ENCODE measurements around the gene KCNQ1.

The KCNQ1 gene

GRCh38 chr11:2889362-2890273 is 444.8 kb downstream of the KCNQ1 start:
- Histone ChIP-seq H3K4me3 (ENCODE audit: low read length in 2 of 2) (no peak overlapping the region), H3K4me1 (ENCODE audit: control insufficient read depth, insufficient read depth, low read length) (peaks cover 52% of the 10 kb centered on the region), H3K36me3 (ENCODE audit: control insufficient read depth in 2 of 2, insufficient read depth in 2 of 2, low read length in 2 of 2) (no peaks in the 10 kb centered on the region), H3K27me3 (ENCODE audit: control insufficient read depth in 1 of 2, insufficient read depth in 2 of 2, low read length in 2 of 2) (no peaks in the 10 kb centered on the region), H3K9ac (ENCODE audit: low read length in 2 of 2) (peak overlapping the region in 1 of 2 donors; percentile 48), H3K27ac (ENCODE audit: low read length) (no peak overlapping the region), H3K9me3 (ENCODE audit: control insufficient read depth in 2 of 2, low read length in 2 of 2) (no peaks in the 10 kb centered on the region)

- H3K4me3 ChIP-seq (ENCODE audit: low read length in 2 of 2): peak overlapping the region in 1 of 2 donors; percentile 15
- H3K27ac ChIP-seq (ENCODE audit: low read length): peak overlapping the region; percentile 41
- peak overlapping the region; percentile 42 to 55 for H3K9ac ChIP-seq (ENCODE audit: low read length in 2 of 2)
- H3K9me3 ChIP-seq (ENCODE audit: control insufficient read depth in 2 of 2, low read length in 2 of 2): no peaks in the 10 kb centered on the region
- no peaks in the 10 kb centered on the region for H3K27me3 ChIP-seq (ENCODE audit: control insufficient read depth in 1 of 2, insufficient read depth in 2 of 2, low read length in 2 of 2)
- peaks cover 46% of the 10 kb centered on the region for H3K4me1 ChIP-seq (ENCODE audit: control insufficient read depth, insufficient read depth, low read length)
- no peaks in the 10 kb centered on the region for H3K36me3 ChIP-seq (ENCODE audit: control insufficient read depth in 2 of 2, insufficient read depth in 2 of 2, low read length in 2 of 2)
Observed at GRCh38 chr11:2890466-2891294, 445.9 kb downstream of the KCNQ1 start.

- peak overlapping the region; percentile 42 for H3K9ac ChIP-seq (ENCODE audit: low read length in 2 of 2)
- no peaks in the 10 kb centered on the region for H3K36me3 ChIP-seq (ENCODE audit: control insufficient read depth in 2 of 2, insufficient read depth in 2 of 2, low read length in 2 of 2)
- H3K9me3 ChIP-seq (ENCODE audit: control insufficient read depth in 2 of 2, low read length in 2 of 2): no peaks in the 10 kb centered on the region
- peak overlapping the region in 1 of 2 donors; percentile 68 for H3K4me3 ChIP-seq (ENCODE audit: low read length in 2 of 2)
- H3K27ac ChIP-seq (ENCODE audit: low read length): peak overlapping the region; percentile 41
- no peaks in the 10 kb centered on the region for H3K27me3 ChIP-seq (ENCODE audit: control insufficient read depth in 1 of 2, insufficient read depth in 2 of 2, low read length in 2 of 2)
- H3K4me1 ChIP-seq (ENCODE audit: control insufficient read depth, insufficient read depth, low read length): peaks cover 40% of the 10 kb centered on the region
Observed at GRCh38 chr11:2891326-2892214, 446.8 kb downstream of the KCNQ1 start.

DNA sequence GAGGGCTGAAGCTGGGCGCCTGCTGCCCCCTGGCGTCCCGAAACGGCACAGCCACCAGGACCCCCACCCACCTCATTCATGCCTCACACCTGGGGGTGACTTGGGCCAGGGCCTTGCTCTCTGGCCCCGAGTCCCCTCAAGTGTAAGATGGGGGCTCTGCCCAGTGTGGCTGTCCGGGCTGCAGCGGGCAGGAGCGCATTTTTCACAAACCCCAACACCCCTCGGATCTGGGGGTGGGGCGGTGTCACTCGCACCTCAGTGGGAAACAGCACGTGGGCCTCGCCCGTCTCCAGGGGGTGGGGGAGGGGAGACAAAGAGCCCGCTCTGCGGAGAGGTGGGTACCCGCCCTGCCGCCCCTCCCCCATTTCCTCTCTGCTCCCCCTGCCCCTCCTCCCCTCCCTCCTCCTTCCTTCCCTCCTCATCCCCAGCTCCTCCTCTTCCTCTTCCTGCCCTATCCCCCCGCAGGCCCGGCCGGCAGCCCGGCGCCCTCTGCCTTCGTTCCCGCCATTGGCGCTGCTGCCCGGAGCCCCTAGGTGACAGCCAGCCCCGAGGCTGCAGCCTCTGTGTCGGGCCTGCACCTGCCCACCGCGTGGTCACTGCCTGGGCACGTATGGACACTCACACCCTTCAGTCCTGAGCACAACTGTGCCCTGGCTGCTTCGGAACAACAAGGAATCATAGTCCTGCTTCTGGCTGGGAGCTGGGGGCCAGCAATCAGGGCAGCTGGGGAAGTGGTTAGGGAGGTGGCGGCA is 447.6 kb downstream of the KCNQ1 start:
- H3K4me1 ChIP-seq (ENCODE audit: control insufficient read depth, insufficient read depth, low read length): peaks cover 36% of the 10 kb centered on the region
- no peaks in the 10 kb centered on the region for H3K27me3 ChIP-seq (ENCODE audit: control insufficient read depth in 1 of 2, insufficient read depth in 2 of 2, low read length in 2 of 2)
- no peak overlapping the region for H3K27ac ChIP-seq (ENCODE audit: low read length)
- no peaks in the 10 kb centered on the region for H3K36me3 ChIP-seq (ENCODE audit: control insufficient read depth in 2 of 2, insufficient read depth in 2 of 2, low read length in 2 of 2)
- peak overlapping the region in 1 of 2 donors; percentile 68 for H3K4me3 ChIP-seq (ENCODE audit: low read length in 2 of 2)
- H3K9ac ChIP-seq (ENCODE audit: low read length in 2 of 2): peak overlapping the region in 1 of 2 donors; percentile 21
- H3K9me3 ChIP-seq (ENCODE audit: control insufficient read depth in 2 of 2, low read length in 2 of 2): no peaks in the 10 kb centered on the region

DNA sequence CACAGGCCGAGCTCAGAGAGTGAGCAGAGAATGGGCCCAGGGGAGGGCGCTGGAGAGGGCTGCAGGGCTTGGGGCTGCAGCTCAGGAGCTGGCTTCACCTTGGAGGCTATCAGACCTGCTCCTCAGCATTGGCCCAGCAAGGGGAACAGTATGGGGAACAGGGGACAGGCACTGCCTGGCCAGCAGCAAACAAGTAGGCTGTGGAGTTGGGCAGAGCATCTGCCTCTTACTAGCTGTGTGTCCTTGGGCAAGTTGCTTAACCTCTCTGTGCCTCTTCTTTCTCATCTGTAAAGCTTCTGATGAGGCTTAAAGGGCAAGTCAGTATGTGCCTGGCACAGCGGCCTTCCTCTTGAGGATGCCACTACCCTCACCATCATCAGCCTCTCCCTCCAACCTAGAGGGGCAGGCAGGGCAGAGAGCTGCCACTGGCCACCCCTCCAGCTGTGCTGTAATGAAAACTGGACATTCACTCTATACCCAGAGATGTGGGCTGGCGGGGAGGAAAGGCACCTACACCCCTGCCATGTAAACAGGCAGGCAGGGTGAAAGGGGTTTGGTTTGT is 448.2 kb downstream of the KCNQ1 start:
- Histone ChIP-seq H3K4me3 (ENCODE audit: low read length in 2 of 2) (peak overlapping the region in 1 of 2 donors; percentile 68), H3K27ac (ENCODE audit: low read length) (no peak overlapping the region), H3K9ac (ENCODE audit: low read length in 2 of 2) (no peak overlapping the region), H3K9me3 (ENCODE audit: control insufficient read depth in 2 of 2, low read length in 2 of 2) (no peaks in the 10 kb centered on the region), H3K36me3 (ENCODE audit: control insufficient read depth in 2 of 2, insufficient read depth in 2 of 2, low read length in 2 of 2) (no peaks in the 10 kb centered on the region), H3K27me3 (ENCODE audit: control insufficient read depth in 1 of 2, insufficient read depth in 2 of 2, low read length in 2 of 2) (no peaks in the 10 kb centered on the region), H3K4me1 (ENCODE audit: control insufficient read depth, insufficient read depth, low read length) (peaks cover 32% of the 10 kb centered on the region)

DNA sequence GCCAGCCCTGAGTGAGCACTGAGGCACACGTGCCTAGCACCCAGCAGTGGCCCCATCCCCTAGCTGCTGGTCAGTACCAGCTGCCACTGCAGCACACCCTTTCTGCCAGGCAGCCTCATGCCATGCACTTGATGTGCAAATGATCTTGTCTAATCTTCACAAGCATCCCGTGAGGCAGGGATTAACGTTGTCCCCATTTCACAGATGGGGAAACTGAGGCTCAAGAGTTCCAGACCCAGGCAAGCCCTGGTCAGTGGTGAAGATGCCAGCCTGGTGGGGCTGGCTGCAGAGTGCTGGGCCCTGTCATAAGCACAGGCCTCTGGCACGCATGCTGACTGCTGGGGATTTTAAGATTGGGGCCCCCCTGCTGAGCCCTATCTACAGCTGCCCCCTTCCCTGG is 449.1 kb downstream of the KCNQ1 start:
- H3K27ac ChIP-seq (ENCODE audit: low read length): no peak overlapping the region
- H3K4me3 ChIP-seq (ENCODE audit: low read length in 2 of 2): no peak overlapping the region
- peaks cover 36% of the 10 kb centered on the region for H3K4me1 ChIP-seq (ENCODE audit: control insufficient read depth, insufficient read depth, low read length)
- no peak overlapping the region for H3K9ac ChIP-seq (ENCODE audit: low read length in 2 of 2)
- no peaks in the 10 kb centered on the region for H3K27me3 ChIP-seq (ENCODE audit: control insufficient read depth in 1 of 2, insufficient read depth in 2 of 2, low read length in 2 of 2)
- no peaks in the 10 kb centered on the region for H3K9me3 ChIP-seq (ENCODE audit: control insufficient read depth in 2 of 2, low read length in 2 of 2)
- H3K36me3 ChIP-seq (ENCODE audit: control insufficient read depth in 2 of 2, insufficient read depth in 2 of 2, low read length in 2 of 2): no peaks in the 10 kb centered on the region

DNA sequence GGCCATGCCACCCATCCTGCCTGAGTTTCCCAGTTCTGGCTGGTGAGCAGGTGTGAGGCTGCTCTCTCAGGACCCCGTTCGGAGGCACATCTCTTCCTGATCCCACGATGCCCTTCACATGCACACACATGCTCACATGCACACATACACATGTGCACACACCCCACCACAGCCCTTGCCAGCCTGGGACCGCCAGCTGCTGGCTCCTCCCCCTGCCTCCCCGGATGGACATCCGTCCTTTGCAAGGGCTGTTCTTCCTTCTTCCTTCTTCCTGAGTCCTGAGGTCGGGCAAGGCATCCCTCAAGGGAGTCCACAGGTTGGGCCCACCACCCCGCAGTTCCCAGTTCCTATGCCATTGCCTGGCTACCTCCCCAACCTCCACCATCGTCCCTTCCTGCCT is 451.2 kb downstream of the KCNQ1 start:
- Histone ChIP-seq H3K27ac (ENCODE audit: low read length) (no peak overlapping the region), H3K9me3 (ENCODE audit: control insufficient read depth in 2 of 2, low read length in 2 of 2) (no peaks in the 10 kb centered on the region)

GRCh38 chr11:2897048-2897447 is 452.2 kb downstream of the KCNQ1 start:
- H3K4me3 ChIP-seq (ENCODE audit: low read length in 2 of 2): no peak overlapping the region
- no peak overlapping the region for H3K9ac ChIP-seq (ENCODE audit: low read length in 2 of 2)
- no peaks in the 10 kb centered on the region for H3K36me3 ChIP-seq (ENCODE audit: control insufficient read depth in 2 of 2, insufficient read depth in 2 of 2, low read length in 2 of 2)
- no peaks in the 10 kb centered on the region for H3K9me3 ChIP-seq (ENCODE audit: control insufficient read depth in 2 of 2, low read length in 2 of 2)
- peaks cover 29% of the 10 kb centered on the region for H3K4me1 ChIP-seq (ENCODE audit: control insufficient read depth, insufficient read depth, low read length)
- no peak overlapping the region for H3K27ac ChIP-seq (ENCODE audit: low read length)
- H3K27me3 ChIP-seq (ENCODE audit: control insufficient read depth in 1 of 2, insufficient read depth in 2 of 2, low read length in 2 of 2): no peaks in the 10 kb centered on the region

More for the DNA sequence above, 451.2 kb downstream of the KCNQ1 start:
- Histone ChIP-seq H3K27me3 (ENCODE audit: control insufficient read depth in 1 of 2, insufficient read depth in 2 of 2, low read length in 2 of 2) (no peaks in the 10 kb centered on the region), H3K4me3 (ENCODE audit: low read length in 2 of 2) (no peak overlapping the region), H3K9ac (ENCODE audit: low read length in 2 of 2) (no peak overlapping the region), H3K36me3 (ENCODE audit: control insufficient read depth in 2 of 2, insufficient read depth in 2 of 2, low read length in 2 of 2) (no peaks in the 10 kb centered on the region), H3K4me1 (ENCODE audit: control insufficient read depth, insufficient read depth, low read length) (peaks cover 32% of the 10 kb centered on the region)

DNA sequence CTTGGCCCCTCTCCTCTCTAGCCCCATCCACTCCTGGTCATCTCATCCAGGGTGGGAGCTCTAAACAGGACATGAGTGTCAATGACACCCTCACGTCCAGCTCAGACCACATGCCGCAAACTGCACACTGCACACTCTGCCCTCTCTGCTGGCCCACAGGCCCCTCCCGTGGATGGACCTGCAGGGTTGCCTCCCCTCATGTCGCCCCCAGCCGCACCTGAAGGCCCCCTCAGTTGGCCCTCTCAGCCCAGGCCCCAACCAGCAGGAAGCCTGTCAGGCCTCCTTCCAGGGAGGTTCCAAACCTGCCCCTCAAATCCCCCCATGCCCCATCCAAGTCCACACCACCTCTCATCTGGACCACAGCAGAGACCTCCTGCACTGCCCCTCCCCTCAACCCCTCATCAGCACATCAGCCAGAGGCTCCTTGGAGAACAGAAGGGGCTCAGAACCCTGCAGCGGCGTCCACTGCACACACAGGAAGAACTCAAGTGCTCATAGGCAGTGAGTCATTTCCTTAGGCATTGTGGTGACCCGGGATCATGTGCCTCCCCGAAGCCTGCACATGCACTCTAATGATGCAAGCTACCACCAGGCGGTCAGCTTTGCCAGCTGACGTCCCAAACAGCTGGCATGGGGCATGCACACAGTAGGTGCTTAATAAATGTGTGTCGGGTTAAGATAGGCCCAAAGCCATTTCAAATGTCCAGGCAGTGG is 453.7 kb downstream of the KCNQ1 start:
- H3K4me1 ChIP-seq (ENCODE audit: control insufficient read depth, insufficient read depth, low read length): peaks cover 31% of the 10 kb centered on the region
- H3K27ac ChIP-seq (ENCODE audit: low read length): no peak overlapping the region
- no peaks in the 10 kb centered on the region for H3K36me3 ChIP-seq (ENCODE audit: control insufficient read depth in 2 of 2, insufficient read depth in 2 of 2, low read length in 2 of 2)
- H3K27me3 ChIP-seq (ENCODE audit: control insufficient read depth in 1 of 2, insufficient read depth in 2 of 2, low read length in 2 of 2): no peaks in the 10 kb centered on the region
- H3K9me3 ChIP-seq (ENCODE audit: control insufficient read depth in 2 of 2, low read length in 2 of 2): no peaks in the 10 kb centered on the region
- H3K9ac ChIP-seq (ENCODE audit: low read length in 2 of 2): no peak overlapping the region
- no peak overlapping the region for H3K4me3 ChIP-seq (ENCODE audit: low read length in 2 of 2)
